Adrenal gland (tissue), 12 donors: ENCODE data around the gene TEF. TPM values are rescaled to one million over a fixed set of nuclear protein-coding genes. Genes with fewer than 3 reads are reported as not detected.
"Not testable (repeated sequence)": the region's sequence is repeated elsewhere in the genome, so short reads cannot be mapped to it uniquely, and the experiment has no call there.

Experiments
- DNase-seq, 7 donors: peaks; one replicate each; pipeline ENCODE4 v3.0.0-alpha.2; 2019 to 2020
- H3K27ac ChIP-seq, 5 donors: fragments of 200-600 bp; sonication (generic) in 4 of 5; 1 replicate in 3 of 5; 2 replicates in 2 of 5; pipeline versions ENCODE4 v1.5.1 to v1.8.0; 2016 to 2020; ENCODE audit warnings: mild to moderate bottlenecking in 1 of 5
- H3K27me3 ChIP-seq: fragments of 200-600 bp; 2 replicates; pipeline ENCODE4 v1.8.0; 2021
- H3K36me3 ChIP-seq, 2 donors: fragments of 200-600 bp; replicated peaks in 1 of 2; 1 replicate in 1 of 2; 2 replicates in 1 of 2; pipeline versions ENCODE4 v1.5.1 to v1.8.0; 2018 to 2022
- H3K4me1 ChIP-seq, 2 donors: fragments of 200-600 bp; replicated peaks in 1 of 2; 1 replicate in 1 of 2; 2 replicates in 1 of 2; pipeline versions ENCODE4 v1.5.1 to v1.8.0; 2018 to 2021
- H3K4me3 ChIP-seq, 4 donors: fragments of 200-600 bp; sonication (generic) in 3 of 4; one replicate each; pipeline ENCODE4 v1.5.1; 2016 to 2018
- H3K9me3 ChIP-seq, 3 donors: fragments of 200-600 bp; sonication (generic) in 1 of 3; replicated peaks in 1 of 3; 1 replicate in 2 of 3; 2 replicates in 1 of 3; pipeline versions ENCODE4 v1.5.1 to v1.8.0; 2016 to 2021
- POLR2A ChIP-seq, 2 donors: fragments of 450-650 bp; IDR thresholded peaks; one replicate each; pipeline ENCODE4 v1.6.1; 2017; ENCODE audit warnings: antibody characterized with exemption in 2 of 2, mild to moderate bottlenecking in 2 of 2, moderate library complexity in 1 of 2
- WGBS, 4 donors: extraction: QIAGEN DNeasy Blood & Tissue Kit in 2 of 4; methylation state at CpG; one replicate each; pipeline versions ENCODE4 v1.1.5 to v1.1.7; 2013 to 2017; 5-methylcytosine and 5-hydroxymethylcytosine counted together
- intact Hi-C, 2 donors: fragments of 100-400 bp; cut with DNase I; formaldehyde crosslinking; loops; one replicate each; pipeline versions ENCODE4 v1.14.1 to v1.15.0; 2022 to 2023
- polyA plus RNA-seq, 3 donors: library from polyadenylated mRNA; stranded (reverse); fragments of 200-250 nt in 2 of 3; fragments of 350-450 nt in 1 of 3; fragmentation: Illumina TruSeq in 1 of 3; extraction: RNeasy Lipid Tissue Mini Kit (QIAGEN cat#74804) in 1 of 3; gene quantifications; one replicate each; pipeline ENCODE4 v1.2.3, GENCODE V29; 2013 to 2014
- total RNA-seq, 9 donors: library from RNA; depleted of rRNA in 4 of 9; stranded (reverse); fragments of >200 nt in 4 of 9; fragments of 120-200 nt in 1 of 9; fragmentation: NEBNext Ultra II Directional in 1 of 9; extraction: Animal tissue kit (Norgen Biotek cat#: 25700) in 1 of 9; gene quantifications; one replicate each; pipeline versions ENCODE4 v1.1.0 to v1.2.4, GENCODE V29; 2013 to 2023
- TF ChIP-seq, protein P1 (sequence below), 6 experiments: fragments of 450-650 bp in 4 of 6; fragments of 200-600 bp in 2 of 6; sonication (generic) in 1 of 6; IDR thresholded peaks; 1 replicate in 5 of 6; 2 replicates in 1 of 6; pipeline versions ENCODE4 v1.5.1 to v1.8.0; 2016 to 2021; ENCODE audit warnings: antibody characterized with exemption in 6 of 6, mild to moderate bottlenecking in 2 of 6, moderate library complexity in 1 of 6
- donor health status: healthy with polysubstance abuse.
- donor health status: Bipolar disorder and iron deficiency.
- donor health status: DM: yes; HTN: yes; CAD: no.
- donor health status: DM: no; HTN: no; CAD: no.
- donor health status: DM: no; HTN: no; CAD: no.
- donor health status: DM: yes; HTN: yes; CAD: no.

TEF gene
- total and polyA plus RNA-seq, 12 donors: 7.2 to 33.9 (median 20.3) TPM

DNA sequence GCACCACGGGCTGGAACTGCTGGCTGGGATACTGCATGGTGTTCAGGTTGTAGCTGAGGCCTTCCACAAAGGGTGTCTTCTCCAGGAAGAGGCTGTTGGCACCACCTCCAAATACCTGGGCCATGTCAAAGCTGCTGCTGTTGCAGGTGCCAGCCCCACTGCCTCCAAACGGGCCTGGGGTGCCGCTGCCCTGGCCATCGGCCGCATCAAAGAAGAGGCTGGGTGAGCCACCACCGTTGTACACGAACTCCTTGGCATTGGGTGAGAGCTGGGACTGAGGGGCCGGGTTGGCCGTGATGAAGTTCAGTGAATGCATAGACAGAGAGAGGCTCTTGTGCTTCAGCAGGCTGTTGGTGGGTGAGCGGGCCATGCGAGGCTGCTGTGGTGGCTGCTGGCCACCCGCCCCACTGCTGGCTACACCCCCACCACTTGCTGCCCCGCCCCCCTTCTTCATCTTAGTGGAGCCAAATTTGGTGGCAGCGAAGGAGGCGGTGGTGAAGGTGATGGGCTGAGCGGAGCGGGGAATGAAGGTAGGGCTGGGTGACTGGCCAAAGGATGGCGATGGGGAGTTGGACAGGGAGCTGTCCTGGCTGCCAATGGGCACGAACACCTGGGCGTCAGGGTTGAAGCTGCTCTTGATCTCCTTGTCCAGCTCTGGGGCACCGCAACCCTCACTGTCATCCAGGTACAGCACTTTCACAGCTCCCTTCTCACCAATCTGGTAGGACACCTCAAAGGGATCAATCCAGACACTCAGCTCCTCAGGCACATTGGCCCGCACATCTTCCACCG is 54.8 kb downstream of the TEF start:
- peak overlapping the region in 2 of 5 donors; percentile 5 to 65 for H3K27ac ChIP-seq

DNA sequence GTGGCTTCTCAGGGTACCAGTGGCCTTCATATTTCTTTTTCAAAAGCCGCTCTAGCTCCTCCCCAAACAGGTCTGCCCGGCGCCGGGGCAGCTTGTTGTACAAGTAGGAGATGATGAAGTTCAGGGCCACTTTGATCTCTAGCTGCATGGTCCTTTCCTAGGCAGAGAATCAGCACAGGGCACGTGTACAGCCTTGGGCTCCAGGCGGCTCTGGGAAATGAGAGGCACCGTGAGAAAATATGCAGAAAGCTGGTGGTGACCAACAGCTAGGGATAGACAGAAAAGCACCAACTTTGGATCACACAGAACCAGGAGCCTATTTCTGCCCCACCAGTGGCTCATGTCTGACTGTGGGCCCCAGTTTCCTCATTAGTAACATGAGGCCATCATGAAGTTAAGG is 55.5 kb downstream of the TEF start:
- 37 to 55% (median 47%) methylated on average over 3 to 7 of the region's 7 CpGs for WGBS, 4 donors

More for the DNA sequence above, 54.8 kb downstream of the TEF start:
- Histone ChIP-seq H3K4me1 (peaks cover 18 to 59% of the 10 kb centered on the region in 2 donors), H3K27me3 (no peaks in the 10 kb centered on the region), H3K9me3 (no peaks in the 10 kb centered on the region), H3K36me3 (peaks cover 0 to 54% of the 10 kb centered on the region in 2 donors), H3K4me3 (no peak overlapping the region)
- TF ChIP-seq, protein P1, sequence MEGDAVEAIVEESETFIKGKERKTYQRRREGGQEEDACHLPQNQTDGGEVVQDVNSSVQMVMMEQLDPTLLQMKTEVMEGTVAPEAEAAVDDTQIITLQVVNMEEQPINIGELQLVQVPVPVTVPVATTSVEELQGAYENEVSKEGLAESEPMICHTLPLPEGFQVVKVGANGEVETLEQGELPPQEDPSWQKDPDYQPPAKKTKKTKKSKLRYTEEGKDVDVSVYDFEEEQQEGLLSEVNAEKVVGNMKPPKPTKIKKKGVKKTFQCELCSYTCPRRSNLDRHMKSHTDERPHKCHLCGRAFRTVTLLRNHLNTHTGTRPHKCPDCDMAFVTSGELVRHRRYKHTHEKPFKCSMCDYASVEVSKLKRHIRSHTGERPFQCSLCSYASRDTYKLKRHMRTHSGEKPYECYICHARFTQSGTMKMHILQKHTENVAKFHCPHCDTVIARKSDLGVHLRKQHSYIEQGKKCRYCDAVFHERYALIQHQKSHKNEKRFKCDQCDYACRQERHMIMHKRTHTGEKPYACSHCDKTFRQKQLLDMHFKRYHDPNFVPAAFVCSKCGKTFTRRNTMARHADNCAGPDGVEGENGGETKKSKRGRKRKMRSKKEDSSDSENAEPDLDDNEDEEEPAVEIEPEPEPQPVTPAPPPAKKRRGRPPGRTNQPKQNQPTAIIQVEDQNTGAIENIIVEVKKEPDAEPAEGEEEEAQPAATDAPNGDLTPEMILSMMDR (IDR thresholded peaks at IDR 0.05): no peak
- no peak for TF ChIP-seq POLR2A (IDR thresholded peaks at IDR 0.05)
- intact Hi-C loops: no loop called here
- no peak for DNase-seq
- 82 to 89% (median 84%) methylated on average over 14 to 23 of the region's 23 CpGs for WGBS, 4 donors

DNA sequence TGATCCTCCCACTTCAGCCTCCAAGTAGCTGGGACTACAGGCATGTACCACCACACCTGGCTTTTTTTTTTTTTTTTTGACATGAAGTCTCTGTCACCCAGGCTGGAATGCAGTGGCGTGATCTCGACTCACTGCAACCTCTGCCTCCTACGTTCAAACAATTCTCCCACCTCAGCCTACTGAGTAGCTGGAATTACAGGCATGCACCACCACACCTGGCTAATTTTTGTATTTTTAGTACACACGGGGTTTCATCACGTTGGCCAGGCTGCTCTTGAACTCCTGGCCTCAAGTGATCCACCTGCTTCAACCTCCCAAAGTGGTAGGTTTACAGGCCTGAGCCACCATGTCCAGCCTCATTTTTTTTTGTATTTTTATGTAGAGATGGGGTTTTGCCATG is 58.8 kb downstream of the TEF start:
- H3K4me3 ChIP-seq, H3K27me3 ChIP-seq, intact Hi-C loops, DNase-seq, H3K9me3 ChIP-seq: not testable (repeated sequence)
- Histone ChIP-seq H3K36me3 (peaks cover 0 to 37% of the 10 kb centered on the region in 2 donors), H3K4me1 (peaks cover 30 to 74% of the 10 kb centered on the region in 2 donors), H3K27ac (peak overlapping the region in 3 of 5 donors; percentile 7 to 48 (median 26))
- 70 to 76% (median 75%) methylated on average over 5 of the region's 5 CpGs for WGBS, 4 donors

More for the DNA sequence above, 55.5 kb downstream of the TEF start:
- peak overlapping the region in 2 of 5 donors; percentile 13 to 65 for H3K27ac ChIP-seq
- intact Hi-C loops: no loop called here
- H3K4me3 ChIP-seq: no peak overlapping the region
- peaks cover 0 to 54% of the 10 kb centered on the region in 2 donors for H3K36me3 ChIP-seq
- H3K4me1 ChIP-seq: peaks cover 23 to 65% of the 10 kb centered on the region in 2 donors
- no peaks in the 10 kb centered on the region for H3K27me3 ChIP-seq
- H3K9me3 ChIP-seq: no peaks in the 10 kb centered on the region
- TF ChIP-seq POLR2A (IDR thresholded peaks at IDR 0.05): no peak
- TF ChIP-seq, protein P1 (IDR thresholded peaks at IDR 0.05): no peak
- peak in 5 of 7 donors; percentile 39 to 64 (median 46) for DNase-seq

GRCh38 chr22:41442240-41442792 is 60.6 kb downstream of the TEF start:
- 60 to 71% (median 64%) methylated on average over 2 of the region's 2 CpGs for WGBS, 4 donors
- TF ChIP-seq, protein P1 (IDR thresholded peaks at IDR 0.05): no peak
- TF ChIP-seq POLR2A (IDR thresholded peaks at IDR 0.05): no peak
- intact Hi-C loops: no loop called here
- peaks cover 0 to 20% of the 10 kb centered on the region in 2 donors for H3K36me3 ChIP-seq
- H3K4me1 ChIP-seq: peaks cover 30 to 61% of the 10 kb centered on the region in 2 donors
- no peaks in the 10 kb centered on the region for H3K9me3 ChIP-seq
- no peak overlapping the region for H3K4me3 ChIP-seq
- peak overlapping the region in 2 of 5 donors; percentile 12 to 26 for H3K27ac ChIP-seq
- no peak for DNase-seq
- no peaks in the 10 kb centered on the region for H3K27me3 ChIP-seq
